Measurements from ENCODE around the gene TSHR.
"Not testable (repeated sequence)": the region's sequence is repeated elsewhere in the genome, so short reads cannot be mapped to it uniquely, and the experiment has no call there.

TSHR gene
- total RNA-seq: 0.17 to 2.1 (median 0.26) reads per million in 3 donors

- H3K27ac ChIP-seq (ENCODE audit: insufficient read depth, low read length, poor library complexity, severe bottlenecking): no peak within 1 kb of the TSS
- peak within 1 kb of the TSS; percentile 67 for H3K4me3 ChIP-seq (ENCODE audit: insufficient read depth, low read depth, low read length, poor library complexity, severe bottlenecking)
- H3K4me1 ChIP-seq (ENCODE audit: control insufficient read depth, insufficient read depth, low read length, poor library complexity, severe bottlenecking): no peaks in the 10 kb centered on the region
- no peaks in the 10 kb centered on the region for H3K36me3 ChIP-seq (ENCODE audit: control insufficient read depth, insufficient read depth, low read length)
- H3K27me3 ChIP-seq (replicated peaks; ENCODE audit: control insufficient read depth, insufficient read depth, low read length, poor library complexity, severe bottlenecking): no peaks in the 10 kb centered on the region
- no peak for DNase-seq
- no peaks in the 10 kb centered on the region for H3K9me3 ChIP-seq (ENCODE audit: control insufficient read depth, low read length)
These were observed at the start of gene TSHR for GRCh38 chr14:80955416-80955941. TSS of gene TSHR (plus strand) at chr14:80955621. CDS start at chr14:80955681, 60 bp downstream.

GRCh38 chr14:80906336-80906735 is 49.1 kb upstream of the TSHR start:
- H3K36me3 ChIP-seq (ENCODE audit: control insufficient read depth, insufficient read depth, low read length): peaks cover 4% of the 10 kb centered on the region
- no peak for DNase-seq
- H3K9me3 ChIP-seq (ENCODE audit: control insufficient read depth, low read length): no peaks in the 10 kb centered on the region
- H3K4me3 ChIP-seq (ENCODE audit: insufficient read depth, low read depth, low read length, poor library complexity, severe bottlenecking): no peak overlapping the region
- no peaks in the 10 kb centered on the region for H3K4me1 ChIP-seq (ENCODE audit: control insufficient read depth, insufficient read depth, low read length, poor library complexity, severe bottlenecking)
- no peak overlapping the region for H3K27ac ChIP-seq (ENCODE audit: insufficient read depth, low read length, poor library complexity, severe bottlenecking)
- H3K27me3 ChIP-seq (replicated peaks; ENCODE audit: control insufficient read depth, insufficient read depth, low read length, poor library complexity, severe bottlenecking): no peaks in the 10 kb centered on the region

- no peak overlapping the region for H3K27ac ChIP-seq (ENCODE audit: insufficient read depth, low read length, poor library complexity, severe bottlenecking)
- H3K36me3 ChIP-seq (ENCODE audit: control insufficient read depth, insufficient read depth, low read length): peaks cover 4% of the 10 kb centered on the region
- no peak for DNase-seq
- no peaks in the 10 kb centered on the region for H3K4me1 ChIP-seq (ENCODE audit: control insufficient read depth, insufficient read depth, low read length, poor library complexity, severe bottlenecking)
- no peaks in the 10 kb centered on the region for H3K9me3 ChIP-seq (ENCODE audit: control insufficient read depth, low read length)
- no peaks in the 10 kb centered on the region for H3K27me3 ChIP-seq (replicated peaks; ENCODE audit: control insufficient read depth, insufficient read depth, low read length, poor library complexity, severe bottlenecking)
- no peak overlapping the region for H3K4me3 ChIP-seq (ENCODE audit: insufficient read depth, low read depth, low read length, poor library complexity, severe bottlenecking)
These were observed 48.5 kb upstream of the TSHR start for GRCh38 chr14:80906946-80907345.

- not testable (repeated sequence) for H3K36me3 ChIP-seq (ENCODE audit: control insufficient read depth, insufficient read depth, low read length); H3K4me1 ChIP-seq (ENCODE audit: control insufficient read depth, insufficient read depth, low read length, poor library complexity, severe bottlenecking); DNase-seq; H3K4me3 ChIP-seq (ENCODE audit: insufficient read depth, low read depth, low read length, poor library complexity, severe bottlenecking); H3K27ac ChIP-seq (ENCODE audit: insufficient read depth, low read length, poor library complexity, severe bottlenecking); H3K27me3 ChIP-seq (replicated peaks; ENCODE audit: control insufficient read depth, insufficient read depth, low read length, poor library complexity, severe bottlenecking); H3K9me3 ChIP-seq (ENCODE audit: control insufficient read depth, low read length)
These were observed 43.4 kb upstream of the TSHR start for GRCh38 chr14:80912013-80912412.

GRCh38 chr14:80919622-80920021 is 35.8 kb upstream of the TSHR start:
- Histone ChIP-seq H3K36me3 (ENCODE audit: control insufficient read depth, insufficient read depth, low read length) (no peaks in the 10 kb centered on the region), H3K4me1 (ENCODE audit: control insufficient read depth, insufficient read depth, low read length, poor library complexity, severe bottlenecking) (no peaks in the 10 kb centered on the region), H3K9me3 (ENCODE audit: control insufficient read depth, low read length) (no peaks in the 10 kb centered on the region), H3K4me3 (ENCODE audit: insufficient read depth, low read depth, low read length, poor library complexity, severe bottlenecking) (no peak overlapping the region), H3K27ac (ENCODE audit: insufficient read depth, low read length, poor library complexity, severe bottlenecking) (no peak overlapping the region), H3K27me3 (replicated peaks; ENCODE audit: control insufficient read depth, insufficient read depth, low read length, poor library complexity, severe bottlenecking) (no peaks in the 10 kb centered on the region)
- no peak for DNase-seq

GRCh38 chr14:80923368-80923767 is 32.1 kb upstream of the TSHR start:
- H3K27me3 ChIP-seq (replicated peaks; ENCODE audit: control insufficient read depth, insufficient read depth, low read length, poor library complexity, severe bottlenecking): no peaks in the 10 kb centered on the region
- DNase-seq: no peak
- H3K4me3 ChIP-seq (ENCODE audit: insufficient read depth, low read depth, low read length, poor library complexity, severe bottlenecking): no peak overlapping the region
- H3K9me3 ChIP-seq (ENCODE audit: control insufficient read depth, low read length): no peaks in the 10 kb centered on the region
- H3K4me1 ChIP-seq (ENCODE audit: control insufficient read depth, insufficient read depth, low read length, poor library complexity, severe bottlenecking): no peaks in the 10 kb centered on the region
- no peak overlapping the region for H3K27ac ChIP-seq (ENCODE audit: insufficient read depth, low read length, poor library complexity, severe bottlenecking)
- no peaks in the 10 kb centered on the region for H3K36me3 ChIP-seq (ENCODE audit: control insufficient read depth, insufficient read depth, low read length)

DNA sequence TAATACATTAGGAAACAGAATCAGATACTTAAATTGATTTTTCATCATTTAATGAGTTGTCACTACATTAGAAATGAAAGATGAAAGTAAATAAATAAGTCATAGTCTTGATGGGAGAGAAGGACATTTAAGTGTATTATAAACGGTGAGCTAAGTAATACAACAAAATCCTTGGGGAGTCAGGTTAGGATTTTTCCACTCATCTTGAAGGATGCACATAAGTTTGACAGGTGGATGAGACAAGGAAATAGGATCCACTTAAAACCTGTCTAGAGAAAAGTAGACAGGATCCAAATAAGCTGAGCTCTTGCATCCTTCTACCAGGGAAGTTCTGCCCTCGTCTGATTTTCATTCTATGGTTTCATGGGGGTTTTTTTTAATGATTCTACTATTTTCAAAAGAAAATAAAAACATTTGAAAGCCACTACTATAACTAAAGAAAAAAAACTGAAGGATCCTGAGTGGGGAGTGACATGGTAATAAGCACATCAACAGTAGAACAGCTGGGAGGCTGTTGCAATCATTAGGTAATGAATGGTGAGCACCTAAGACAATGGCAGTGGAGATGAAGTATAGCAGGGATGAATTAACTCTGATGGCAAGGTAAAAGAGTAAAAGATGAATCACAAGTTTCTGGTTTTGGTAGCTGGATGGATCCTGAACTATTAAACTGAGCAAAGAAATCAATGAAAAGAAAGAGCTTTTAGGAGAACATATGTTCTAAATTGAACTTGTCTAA is 30.9 kb upstream of the TSHR start:
- H3K27me3 ChIP-seq (replicated peaks; ENCODE audit: control insufficient read depth, insufficient read depth, low read length, poor library complexity, severe bottlenecking): no peaks in the 10 kb centered on the region
- H3K9me3 ChIP-seq (ENCODE audit: control insufficient read depth, low read length): no peaks in the 10 kb centered on the region
- H3K36me3 ChIP-seq (ENCODE audit: control insufficient read depth, insufficient read depth, low read length): no peaks in the 10 kb centered on the region
- H3K4me1 ChIP-seq (ENCODE audit: control insufficient read depth, insufficient read depth, low read length, poor library complexity, severe bottlenecking): no peaks in the 10 kb centered on the region
- no peak overlapping the region for H3K27ac ChIP-seq (ENCODE audit: insufficient read depth, low read length, poor library complexity, severe bottlenecking)
- DNase-seq: no peak
- no peak overlapping the region for H3K4me3 ChIP-seq (ENCODE audit: insufficient read depth, low read depth, low read length, poor library complexity, severe bottlenecking)

GRCh38 chr14:80926397-80927082 is 28.9 kb upstream of the TSHR start:
- H3K4me3 ChIP-seq (ENCODE audit: insufficient read depth, low read depth, low read length, poor library complexity, severe bottlenecking): no peak overlapping the region
- H3K9me3 ChIP-seq (ENCODE audit: control insufficient read depth, low read length): no peaks in the 10 kb centered on the region
- H3K36me3 ChIP-seq (ENCODE audit: control insufficient read depth, insufficient read depth, low read length): no peaks in the 10 kb centered on the region
- DNase-seq: no peak
- H3K4me1 ChIP-seq (ENCODE audit: control insufficient read depth, insufficient read depth, low read length, poor library complexity, severe bottlenecking): peaks cover 10% of the 10 kb centered on the region
- H3K27ac ChIP-seq (ENCODE audit: insufficient read depth, low read length, poor library complexity, severe bottlenecking): no peak overlapping the region
- no peaks in the 10 kb centered on the region for H3K27me3 ChIP-seq (replicated peaks; ENCODE audit: control insufficient read depth, insufficient read depth, low read length, poor library complexity, severe bottlenecking)

DNA sequence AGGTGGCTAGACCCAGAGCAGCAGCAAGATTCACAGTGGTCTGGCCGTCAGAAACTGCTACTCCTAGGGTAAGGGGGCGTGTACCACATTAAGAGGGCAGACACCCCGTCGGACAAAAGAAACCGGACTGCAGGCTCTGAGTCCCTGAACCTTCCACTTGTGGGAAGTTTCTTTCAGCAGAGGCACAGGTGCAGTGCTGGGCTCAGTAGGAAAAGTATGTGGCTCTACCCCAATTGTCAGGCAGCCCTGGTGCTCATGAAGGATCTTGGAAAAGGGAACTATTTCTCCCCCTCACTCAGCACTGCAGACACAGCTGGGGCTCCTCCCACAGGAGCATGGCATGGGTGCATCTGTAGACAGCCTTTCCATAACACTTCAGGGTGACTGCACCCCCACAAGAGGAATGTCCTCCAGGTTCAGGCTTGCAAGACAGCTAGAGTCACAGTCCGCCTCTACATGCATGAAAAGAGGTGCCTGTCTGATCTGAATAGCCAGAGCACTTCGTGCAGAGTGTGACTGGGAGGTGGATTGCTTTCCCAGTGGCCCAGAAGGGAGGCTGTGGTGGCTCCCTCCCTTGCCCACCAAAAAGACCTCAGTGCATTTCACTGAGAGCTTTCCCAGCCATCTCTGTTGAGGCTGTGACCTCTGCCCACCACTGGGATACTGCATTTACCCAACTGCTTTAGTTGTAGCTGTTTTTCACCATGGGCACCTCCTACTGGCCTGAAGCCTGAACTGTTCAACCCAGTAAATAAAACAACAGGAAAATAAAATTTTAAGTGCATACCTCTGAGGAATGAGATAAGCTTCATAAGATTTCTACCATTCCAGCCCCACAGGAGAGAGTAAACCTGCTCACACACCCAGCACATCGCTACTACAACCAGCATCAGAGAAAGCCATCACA is 28.1 kb upstream of the TSHR start:
- Histone ChIP-seq H3K4me3 (ENCODE audit: insufficient read depth, low read depth, low read length, poor library complexity, severe bottlenecking) (no peak overlapping the region), H3K27me3 (replicated peaks; ENCODE audit: control insufficient read depth, insufficient read depth, low read length, poor library complexity, severe bottlenecking) (no peaks in the 10 kb centered on the region), H3K4me1 (ENCODE audit: control insufficient read depth, insufficient read depth, low read length, poor library complexity, severe bottlenecking) (peaks cover 13% of the 10 kb centered on the region), H3K36me3 (ENCODE audit: control insufficient read depth, insufficient read depth, low read length) (no peaks in the 10 kb centered on the region), H3K27ac (ENCODE audit: insufficient read depth, low read length, poor library complexity, severe bottlenecking) (no peak overlapping the region), H3K9me3 (ENCODE audit: control insufficient read depth, low read length) (no peaks in the 10 kb centered on the region)
- no peak for DNase-seq
